GM20431 (cell line): ENCODE results near the gene CEP72.

Experiments used
- in situ Hi-C: fragments of 300-500 bp; cut with MseI, MboI; formaldehyde crosslinking; loops from one replicate; pipeline ENCODE4 v1.15.0; 2020; ENCODE audit warnings: low sequenced_read_pairs; ENCODE audit not compliant: unreplicated experiment

CEP72 gene

DNA sequence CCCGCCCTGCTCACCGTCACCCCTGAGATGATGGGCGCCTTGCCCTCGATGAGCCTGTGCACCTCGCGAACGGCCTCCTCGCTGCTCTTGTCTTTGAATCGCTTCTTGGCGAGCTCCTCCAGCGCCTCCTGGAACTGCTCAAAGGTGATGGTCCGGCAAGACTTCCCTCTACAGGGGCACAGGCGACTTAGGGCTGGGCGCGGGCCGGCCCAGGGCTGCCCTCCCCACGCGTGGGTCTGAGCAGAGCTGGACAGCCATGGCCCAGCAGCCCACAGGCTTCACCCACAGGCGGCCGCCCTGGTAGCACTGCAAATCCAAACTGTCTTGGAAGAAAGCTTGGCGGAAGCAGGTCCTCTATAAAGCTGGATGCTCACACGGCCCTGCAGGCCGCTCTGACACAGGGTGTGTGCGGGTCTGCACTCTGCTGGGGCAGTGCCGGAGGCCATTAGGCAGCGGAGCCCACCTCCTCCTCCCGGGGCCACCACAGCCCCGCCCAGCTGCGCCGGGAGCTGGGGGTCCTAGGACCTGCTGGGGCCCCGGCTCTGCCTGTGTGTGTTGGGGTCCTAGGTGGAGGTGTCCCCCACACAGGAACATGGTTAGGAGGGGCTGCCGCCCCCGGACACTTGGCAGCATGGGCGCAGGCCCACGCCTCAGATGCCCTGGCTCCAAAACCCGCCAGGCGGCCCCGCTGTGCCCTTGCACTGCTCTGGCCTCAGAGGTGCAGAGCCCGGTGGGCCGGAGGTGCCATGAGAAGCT lies 54.0 kb downstream of the CEP72 start:
- in situ Hi-C loops: no loop called here

DNA sequence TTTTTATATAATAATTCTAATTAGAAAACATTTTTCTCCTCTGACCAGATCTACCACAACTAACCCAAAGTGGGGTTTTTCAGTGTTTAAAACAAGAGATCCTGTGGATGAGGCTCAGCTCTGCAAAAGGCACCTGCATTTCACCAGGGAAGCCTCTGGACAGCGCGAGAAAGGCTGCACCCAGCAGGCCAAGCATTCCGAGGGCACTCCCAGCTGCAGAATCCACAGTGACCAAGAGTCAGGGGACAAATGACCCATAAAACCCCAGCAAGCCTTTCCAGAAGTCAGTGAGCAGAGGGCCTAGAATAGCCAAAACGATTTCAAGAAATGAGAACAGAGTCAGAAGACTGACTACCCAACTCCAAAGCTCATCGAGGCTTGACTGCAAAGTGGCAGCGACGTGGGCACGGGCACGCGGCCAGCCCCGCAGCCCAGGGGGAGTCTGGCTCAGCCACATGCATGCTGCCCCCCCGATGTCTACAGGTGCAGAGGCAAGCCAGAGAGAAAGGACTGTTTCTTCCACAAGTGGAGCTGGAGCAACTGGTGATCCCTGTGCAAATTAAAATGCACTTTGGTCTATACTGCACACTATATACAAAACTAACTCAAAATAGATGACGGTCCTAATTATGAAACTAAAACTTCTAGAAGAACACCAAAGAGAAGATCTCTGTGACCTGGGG lies 54.8 kb downstream of the CEP72 start:
- in situ Hi-C loops: no loop called here

DNA sequence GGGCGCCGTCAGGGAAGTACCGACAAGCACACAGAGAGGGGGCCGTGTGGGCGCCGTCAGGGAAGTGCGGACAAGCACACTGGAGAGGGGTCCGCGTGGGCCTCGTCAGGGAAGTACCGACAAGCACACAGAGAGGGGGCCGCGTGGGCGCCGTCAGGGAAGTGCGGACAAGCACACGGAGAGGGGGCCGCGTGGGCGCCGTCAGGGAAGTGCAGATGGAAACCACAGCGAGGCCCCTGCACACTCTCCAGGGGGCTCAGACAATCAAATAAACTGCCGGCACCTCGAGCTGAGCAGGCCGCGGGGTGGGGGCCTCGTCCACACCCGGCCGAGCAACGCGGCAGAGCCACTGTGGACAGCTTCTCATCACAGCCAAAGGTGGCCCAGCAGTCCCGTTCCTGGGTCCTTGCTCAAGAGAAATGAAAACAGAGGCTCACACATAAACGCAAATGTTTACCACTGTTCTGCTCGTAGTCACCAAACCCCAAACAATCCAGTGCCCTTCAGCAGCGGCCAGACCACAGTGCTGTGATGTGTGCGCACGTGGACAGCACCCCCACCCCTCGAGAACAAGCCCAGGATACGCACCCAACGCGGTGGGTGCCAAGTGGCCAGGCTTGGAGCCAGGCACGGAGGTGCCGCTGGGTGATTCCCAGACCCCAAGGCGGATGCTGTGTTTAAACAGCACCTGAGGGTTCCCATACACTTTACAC lies 56.3 kb downstream of the CEP72 start:
- in situ Hi-C loops: no loop called here

DNA sequence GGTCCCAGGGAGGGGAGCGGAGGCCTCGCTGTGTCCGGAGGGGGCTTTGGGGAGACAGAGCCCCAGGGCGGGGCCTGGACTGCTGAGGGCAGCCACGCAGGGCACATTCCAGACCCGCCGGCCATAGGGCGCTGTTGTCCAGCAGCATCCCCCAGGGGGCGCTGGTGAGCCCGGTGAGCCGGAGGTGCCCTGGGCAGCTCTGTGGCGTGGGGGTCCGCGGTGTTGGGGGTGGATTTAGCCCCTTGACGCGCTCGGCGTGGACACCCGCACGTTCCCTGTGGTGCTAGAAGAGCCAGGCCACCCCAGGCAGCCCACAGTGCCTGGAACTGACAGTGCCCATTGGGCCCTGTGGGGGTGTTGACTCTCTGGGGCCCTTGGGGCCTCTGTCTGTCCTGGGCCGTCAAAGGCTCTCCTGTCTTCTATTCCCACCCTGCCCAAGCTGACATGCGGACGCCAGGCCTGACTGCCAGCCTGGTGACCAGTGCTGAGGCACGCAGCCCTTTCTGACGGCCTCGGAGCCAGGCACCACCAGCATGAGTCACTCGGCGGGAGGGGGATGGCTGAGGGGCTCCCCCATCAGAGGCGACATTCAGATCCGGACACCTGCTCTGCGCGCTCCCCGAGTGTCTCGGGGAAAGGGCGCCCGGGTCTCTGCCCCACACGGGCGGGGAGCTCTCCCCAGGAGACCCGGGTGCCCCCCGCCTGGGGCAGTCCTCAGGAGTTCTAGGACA lies 57.1 kb downstream of the CEP72 start:
- in situ Hi-C loops: no loop called here

DNA sequence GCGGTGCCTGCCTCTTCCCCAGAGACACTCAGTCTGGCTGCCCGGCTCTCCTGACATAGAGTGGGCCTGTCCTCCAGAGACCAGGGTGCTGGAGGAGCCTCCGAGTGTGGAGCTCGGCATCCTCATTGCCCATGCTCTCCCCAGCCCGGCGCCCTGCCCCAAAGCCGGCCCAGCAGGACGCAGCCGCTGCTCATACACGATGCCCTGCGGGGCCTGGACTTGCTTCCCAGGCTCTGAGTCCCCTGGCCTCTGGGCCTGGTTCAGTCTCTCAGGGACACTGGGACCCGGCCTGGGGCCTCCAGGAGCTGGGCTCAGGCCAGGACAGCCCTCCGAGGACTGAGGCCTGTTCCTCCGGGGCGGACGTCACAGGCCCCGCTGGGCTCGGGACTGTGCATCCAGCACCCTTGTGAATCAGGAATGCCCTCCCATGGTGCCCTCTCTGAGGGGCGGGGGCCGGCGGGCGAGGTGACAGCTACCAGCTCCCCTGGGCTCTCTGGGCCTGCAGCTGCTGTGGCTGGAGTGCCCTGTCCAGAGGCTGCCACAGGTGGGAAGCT lies 57.8 kb downstream of the CEP72 start:
- in situ Hi-C loops: no loop called here

DNA sequence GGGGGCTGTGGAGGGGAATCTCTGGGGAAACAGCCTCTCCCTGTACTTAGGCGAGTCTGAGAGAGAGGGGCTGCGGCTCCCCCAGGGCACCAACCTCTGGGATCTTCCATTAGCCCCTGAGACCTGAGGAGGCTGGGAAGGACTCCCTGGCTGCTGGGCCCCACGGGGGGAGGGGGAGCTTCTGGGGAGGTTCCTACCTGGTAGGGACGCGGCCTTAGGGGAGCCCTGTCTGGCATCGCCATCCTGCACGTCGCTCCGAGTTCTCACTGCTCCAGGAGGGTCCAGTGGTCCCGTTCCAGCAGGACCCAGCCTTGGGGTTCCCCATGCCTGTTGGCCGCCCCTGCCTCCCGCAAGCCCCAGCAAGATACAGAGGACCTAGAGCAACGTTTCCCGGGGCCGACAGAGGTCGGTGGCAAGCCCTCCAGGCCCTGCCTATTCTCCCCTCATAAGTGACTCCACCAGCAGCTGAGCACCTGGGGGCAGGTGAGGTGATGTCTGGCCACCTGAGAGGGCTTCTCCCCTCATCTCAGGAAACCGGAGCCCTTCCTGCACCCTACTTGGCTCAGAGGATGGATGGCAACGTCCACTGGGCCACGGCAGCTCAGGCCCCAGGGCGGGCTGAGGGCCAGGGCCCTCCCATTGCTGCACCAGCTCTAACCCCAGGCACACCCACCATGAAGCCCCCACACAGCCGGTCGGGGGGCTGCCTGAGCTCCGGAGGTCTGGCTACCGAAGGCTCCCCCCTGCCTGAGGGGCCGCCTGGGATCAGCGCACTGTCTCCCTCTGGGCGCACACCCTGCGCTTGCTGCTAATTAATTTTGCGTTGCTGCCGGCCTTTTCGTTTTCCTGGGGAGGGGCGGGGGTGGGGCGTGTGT lies 58.5 kb downstream of the CEP72 start:
- in situ Hi-C loops: no loop called here

DNA sequence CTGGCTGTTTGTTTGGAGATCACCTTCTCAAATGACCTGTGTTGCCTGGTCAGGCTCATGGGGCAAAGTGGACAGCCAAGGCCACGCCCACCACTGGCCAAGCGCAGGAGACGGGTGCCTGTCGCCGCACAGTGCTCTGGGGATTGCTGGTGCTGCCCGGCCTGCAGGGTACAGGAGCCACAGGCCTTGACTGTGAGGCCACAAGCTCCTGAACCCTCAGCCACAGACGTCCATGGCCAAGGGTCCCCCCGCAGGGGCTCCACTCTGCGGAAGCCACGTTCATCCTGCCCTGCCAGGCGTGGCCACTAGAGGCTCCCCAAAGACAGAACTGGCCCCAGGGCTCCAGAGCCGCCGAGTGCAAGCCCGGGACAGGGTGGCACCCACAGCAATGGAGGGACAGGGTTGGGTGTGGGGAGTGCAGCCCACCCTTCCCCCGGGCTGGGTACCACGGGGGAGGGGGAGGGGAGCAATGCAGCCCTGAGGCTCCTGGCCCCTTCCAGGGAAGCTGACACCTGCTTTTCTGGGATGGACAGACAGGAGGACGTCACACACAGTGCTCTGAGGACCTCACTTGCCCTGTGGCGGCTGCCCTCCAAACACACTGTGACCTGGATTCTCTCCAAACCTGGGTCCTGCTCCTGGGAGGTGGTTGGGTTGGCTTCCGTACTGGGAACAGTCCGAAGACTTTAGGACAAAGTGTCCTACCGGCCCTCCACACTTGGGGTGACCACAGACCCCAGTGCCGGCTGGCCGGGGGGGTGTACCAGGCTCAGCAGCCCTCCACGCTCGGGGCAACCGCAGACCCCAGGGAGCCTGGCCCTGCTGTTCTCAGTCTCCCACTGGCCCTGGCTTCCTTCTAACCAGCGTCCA lies 59.6 kb downstream of the CEP72 start:
- in situ Hi-C loops: no loop called here

DNA sequence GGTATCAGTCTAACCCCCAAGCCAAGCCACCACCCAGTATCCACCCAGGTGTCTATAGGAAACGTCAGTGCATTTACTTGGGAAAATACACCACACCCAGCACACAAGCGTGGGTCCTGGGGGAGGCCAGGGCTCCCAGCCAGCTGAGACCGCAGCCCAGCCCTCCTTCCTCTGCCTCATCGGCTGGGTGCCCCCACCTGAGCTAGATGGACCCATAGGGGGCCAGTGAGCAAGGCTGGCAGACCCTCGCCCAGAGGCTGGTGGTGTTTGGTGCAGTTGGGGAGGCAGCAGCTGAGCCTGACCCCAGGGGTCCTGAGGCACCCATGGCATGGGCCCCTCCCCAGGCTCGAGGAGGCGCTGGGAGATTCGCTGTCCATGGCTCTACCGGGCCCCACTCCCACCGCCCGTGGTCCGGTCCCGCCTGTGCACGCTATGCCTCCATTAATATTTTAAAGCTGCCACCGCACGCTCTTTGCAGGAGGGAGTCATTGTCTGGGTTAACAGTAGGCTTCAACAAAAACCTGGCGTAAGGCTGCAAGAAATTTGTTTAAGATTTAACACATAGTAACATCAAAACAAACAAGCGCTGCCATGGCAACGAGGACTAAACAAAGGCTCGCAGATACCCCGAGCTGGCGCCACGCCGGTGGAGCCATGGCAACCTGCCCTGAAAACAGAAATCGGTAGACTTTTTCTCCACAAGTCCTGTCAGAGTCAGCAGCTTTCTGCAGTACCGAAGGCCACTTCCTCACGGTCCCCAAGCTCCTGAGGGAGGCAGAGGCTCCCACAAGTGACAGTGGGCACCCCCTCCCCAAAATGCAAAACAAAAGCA lies 60.4 kb downstream of the CEP72 start:
- in situ Hi-C loops: no loop called here

DNA sequence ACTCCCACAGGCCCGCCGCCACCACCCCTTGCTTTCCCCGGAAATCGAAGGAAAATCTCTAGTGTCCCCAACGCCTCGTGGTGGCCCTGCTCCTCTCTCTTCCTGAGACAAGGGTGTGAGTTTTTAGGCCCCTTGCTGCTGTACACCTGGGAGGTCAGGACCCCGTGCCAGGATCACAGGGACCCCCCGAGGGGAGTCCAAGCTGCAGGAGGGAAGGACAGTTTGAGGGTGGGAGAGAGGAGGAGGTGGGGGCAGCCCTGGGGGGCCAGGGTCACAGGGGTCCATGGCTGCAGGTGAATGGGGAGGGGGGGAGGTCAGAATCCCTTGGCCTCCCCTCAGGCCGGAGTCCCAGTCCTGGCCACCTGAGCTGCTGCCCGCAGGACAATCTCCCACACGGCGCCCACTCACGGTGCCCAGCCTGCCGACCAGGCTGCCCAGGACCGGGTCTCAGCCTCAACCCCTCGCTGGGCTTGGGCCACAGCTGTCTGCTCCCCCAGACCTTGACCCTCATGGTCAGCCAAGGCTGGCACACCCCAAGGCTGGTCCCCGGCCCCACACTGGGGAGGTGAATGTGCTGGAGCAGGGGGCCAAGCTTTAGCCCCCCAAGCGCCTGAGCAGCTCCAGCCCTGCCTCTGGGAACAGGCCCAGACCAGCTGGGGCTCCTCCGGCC lies 61.2 kb downstream of the CEP72 start:
- in situ Hi-C loops: no loop called here

DNA sequence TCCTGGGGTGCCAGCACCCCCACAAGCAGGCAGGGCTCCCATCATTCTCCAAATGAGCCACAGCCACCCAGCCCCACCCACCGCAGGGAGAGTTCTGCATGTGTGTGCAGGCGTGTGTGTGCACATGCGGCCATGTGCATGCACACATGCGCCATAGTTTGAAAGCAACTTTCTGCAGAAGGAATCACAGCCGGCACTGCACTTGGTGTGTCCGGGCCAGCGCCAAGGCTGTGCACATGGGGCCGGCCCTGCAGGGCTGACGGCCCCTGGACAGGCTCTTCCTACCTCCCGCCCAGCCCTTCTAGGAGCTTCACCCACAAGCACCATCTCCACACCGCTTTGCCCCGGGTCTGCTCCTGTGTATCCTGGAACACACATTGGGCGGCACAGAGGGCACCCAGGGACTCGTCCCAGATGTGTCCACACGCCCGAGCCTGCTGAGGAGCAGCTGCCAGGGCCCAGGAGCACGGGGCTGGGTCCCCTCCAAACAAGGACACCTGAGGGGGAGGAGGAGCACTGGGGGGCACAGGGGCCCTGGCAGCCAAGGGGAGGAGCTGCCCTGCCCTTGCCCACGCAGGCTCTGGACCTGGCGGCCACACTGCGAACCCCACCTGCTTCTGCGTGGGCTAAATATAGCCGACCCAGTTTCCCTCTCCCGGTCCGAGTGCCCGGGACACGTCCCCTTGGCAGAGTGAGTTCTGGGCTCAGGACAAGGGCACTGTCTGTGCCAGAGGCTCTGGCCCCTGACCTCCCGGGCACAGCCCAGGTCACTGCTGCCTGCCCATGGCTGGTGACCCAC lies 61.9 kb downstream of the CEP72 start:
- in situ Hi-C loops: no loop called here

DNA sequence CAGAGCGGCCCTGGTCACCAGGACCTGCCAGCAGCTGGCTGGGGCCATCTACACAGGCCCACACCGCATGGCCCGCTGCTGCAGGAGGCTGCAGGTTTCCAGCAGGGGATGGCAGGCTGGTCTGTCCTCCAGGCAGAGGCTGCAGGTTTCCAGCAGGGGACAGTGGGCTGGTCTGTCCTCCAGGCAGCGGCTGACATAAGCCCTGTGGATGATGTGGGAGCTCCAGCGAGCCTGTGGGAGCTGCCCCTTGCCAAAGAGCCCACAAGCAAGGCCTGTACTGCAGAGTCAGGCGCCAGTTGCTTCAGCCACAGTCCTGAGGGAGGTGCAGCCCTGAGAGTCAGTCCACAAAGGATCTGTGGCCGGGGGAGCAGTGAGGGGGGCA lies 62.5 kb downstream of the CEP72 start:
- in situ Hi-C loops: no loop called here

DNA sequence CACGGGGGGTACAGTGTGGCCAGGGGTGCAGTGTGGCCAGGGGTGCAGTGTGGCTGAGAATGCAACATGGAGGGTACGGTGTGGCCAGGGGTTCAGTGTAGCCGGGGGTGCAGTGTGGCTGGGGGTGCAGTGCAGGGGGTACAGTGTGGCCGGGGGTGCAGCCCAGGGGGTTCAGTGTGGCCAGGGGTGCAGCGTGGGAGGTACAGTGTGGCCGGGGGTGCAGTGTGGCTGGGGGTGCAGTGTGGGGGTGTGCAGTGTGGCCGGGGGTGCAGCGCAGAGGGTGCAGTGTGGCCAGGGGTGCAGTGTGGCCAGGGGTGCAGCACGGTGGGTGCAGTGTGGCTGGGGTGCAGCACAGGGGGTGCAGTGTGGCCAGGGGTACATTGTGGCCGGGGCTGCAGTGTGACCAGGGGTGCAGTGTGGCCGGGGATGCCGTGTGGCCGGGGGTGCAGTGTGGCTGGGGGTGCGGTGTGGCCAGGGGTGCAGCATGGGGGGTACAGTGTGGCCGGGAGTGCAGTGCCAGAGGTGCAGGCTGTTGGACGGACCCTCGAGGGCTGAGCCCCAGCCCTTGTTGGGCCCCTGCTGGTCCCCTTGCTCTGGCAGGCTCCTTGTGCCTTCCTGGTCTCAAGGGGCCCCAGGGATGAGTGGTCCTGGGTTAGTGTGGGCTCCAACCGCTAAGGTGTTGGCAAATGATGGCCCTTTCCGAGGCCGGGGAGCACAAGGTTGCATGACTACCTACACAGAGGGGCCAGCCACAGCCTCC lies 63.2 kb downstream of the CEP72 start:
- in situ Hi-C loops: no loop called here

DNA sequence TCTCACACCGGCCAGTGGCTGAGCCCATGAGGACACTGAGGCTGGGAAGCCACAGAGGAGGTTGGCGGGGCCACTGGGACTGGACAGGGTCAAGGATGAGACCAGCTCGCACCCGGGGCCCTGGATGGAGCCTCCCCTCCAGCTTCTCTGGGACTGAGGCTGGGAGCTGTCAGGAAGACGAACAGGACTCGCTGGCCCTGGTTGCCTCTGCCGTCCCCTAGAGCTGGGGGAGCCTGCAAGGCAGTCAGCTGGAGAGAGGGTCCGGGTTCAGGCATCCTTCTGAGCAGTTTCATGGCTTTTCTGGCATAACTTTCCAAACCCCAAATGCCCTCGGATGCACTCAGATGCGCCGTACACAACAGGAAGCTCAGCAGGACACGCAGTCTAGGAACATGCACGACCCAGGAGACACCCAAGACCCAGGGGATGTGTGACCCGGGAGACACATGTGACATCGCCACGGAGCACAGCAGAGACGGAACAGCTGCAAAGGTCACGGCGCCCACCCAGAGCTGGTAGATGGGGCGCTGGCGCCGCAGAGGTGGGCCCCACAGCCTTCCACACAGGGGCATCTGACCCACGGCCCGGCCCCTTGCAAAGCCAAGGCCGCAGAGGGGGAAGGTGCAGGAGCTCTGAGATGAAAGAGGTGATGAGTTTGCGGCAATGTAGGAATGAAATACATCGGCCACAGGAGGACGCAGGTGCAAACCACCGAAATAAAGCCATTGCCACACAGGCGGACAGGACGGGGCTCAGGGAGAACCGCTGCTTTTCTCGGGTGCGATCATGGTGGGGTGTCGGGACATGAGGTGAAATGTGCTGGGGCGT lies 63.9 kb downstream of the CEP72 start:
- in situ Hi-C loops: no loop called here

DNA sequence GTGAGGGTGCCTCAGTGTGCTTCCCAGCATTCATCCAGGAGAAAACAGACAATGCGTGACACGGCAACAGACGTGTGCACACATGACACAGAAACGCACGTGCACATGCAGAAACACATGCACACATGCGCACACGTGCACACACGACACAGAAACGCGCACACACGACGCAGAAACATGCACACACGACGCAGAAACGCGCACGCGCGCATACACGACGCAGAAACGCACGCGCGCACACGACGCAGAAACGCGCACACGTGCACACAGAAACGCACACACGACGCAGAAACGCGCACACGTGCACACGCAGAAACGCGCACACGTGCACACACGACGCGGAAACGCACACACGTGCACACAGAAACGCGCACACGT lies 64.5 kb downstream of the CEP72 start:
- in situ Hi-C loops: no loop called here
